HG02973 (cell line): Measurements from ENCODE around the gene NINL.
"Not testable (repeated sequence)": the region's sequence is repeated elsewhere in the genome, so short reads cannot be mapped to it uniquely, and the experiment has no call there.

Experiments used
- ATAC-seq: cut with Tn5 transposase; IDR thresholded peaks from one replicate; pipeline ENCODE4 v1.9.1; 2021; ENCODE audit warnings: moderate library complexity; ENCODE audit not compliant: unreplicated experiment

Gene NINL

GRCh38 chr20:25584905-25585704 is at the start of gene NINL:
TSS of gene NINL (minus strand) at chr20:25585531. CDS start at chr20:25526587, 58,944 bp downstream.
- peak; percentile 61 for ATAC-seq

GRCh38 chr20:25632940-25633790 is 47.8 kb upstream of the NINL start:
- ATAC-seq: no peak

GRCh38 chr20:25630615-25631014 is 45.3 kb upstream of the NINL start:
- ATAC-seq: not testable (repeated sequence)

- ATAC-seq: no peak
Measured at GRCh38 chr20:25629816-25630499, 44.6 kb upstream of the NINL start.

- no peak for ATAC-seq
Measured at GRCh38 chr20:25626779-25627178, 41.4 kb upstream of the NINL start.

GRCh38 chr20:25624500-25624939 is 39.2 kb upstream of the NINL start:
- no peak for ATAC-seq

- ATAC-seq: peak; percentile 79
Measured at GRCh38 chr20:25623736-25624499, 38.6 kb upstream of the NINL start, which contains the start of gene NANP. TSS of gene NANP (minus strand) at chr20:25624014. CDS start at chr20:25623948, 66 bp downstream.

GRCh38 chr20:25623225-25623735 is 37.9 kb upstream of the NINL start:
- ATAC-seq: peak; percentile 16

GRCh38 chr20:25622450-25623224 is 37.3 kb upstream of the NINL start:
- ATAC-seq: no peak

GRCh38 chr20:25622049-25622448 is 36.7 kb upstream of the NINL start:
- ATAC-seq: no peak

- ATAC-seq: no peak
Measured at GRCh38 chr20:25619514-25619913, 34.2 kb upstream of the NINL start.

GRCh38 chr20:25608774-25609173 is 23.4 kb upstream of the NINL start:
- ATAC-seq: no peak

GRCh38 chr20:25606094-25606695 is 20.9 kb upstream of the NINL start:
- no peak for ATAC-seq

GRCh38 chr20:25605148-25605547 is 19.8 kb upstream of the NINL start:
- ATAC-seq: no peak

GRCh38 chr20:25604611-25605010 is 19.3 kb upstream of the NINL start:
- ATAC-seq: no peak

GRCh38 chr20:25602914-25603309 is 17.6 kb upstream of the NINL start:
- not testable (repeated sequence) for ATAC-seq

GRCh38 chr20:25602191-25602913 is 17.0 kb upstream of the NINL start:
- ATAC-seq: not testable (repeated sequence)

GRCh38 chr20:25601659-25602058 is 16.3 kb upstream of the NINL start:
- ATAC-seq: no peak
